ENCODE results near the gene MTARC2.
"Not testable (repeated sequence)": the region's sequence is repeated elsewhere in the genome, so short reads cannot be mapped to it uniquely, and the experiment has no call there.

The MTARC2 gene

GRCh38 chr1:220732621-220733020, 15.5 kb upstream of the MTARC2 start:
- no peak for DNase-seq

- DNase-seq, result peak; percentile 76 to 84
These were observed 15.0 kb upstream of the MTARC2 start for GRCh38 chr1:220733086-220733601.

GRCh38 chr1:220734571-220735326, 13.4 kb upstream of the MTARC2 start:
- DNase-seq, result no peak

GRCh38 chr1:220736283-220736682, 11.8 kb upstream of the MTARC2 start:
- not testable (repeated sequence) for DNase-seq

GRCh38 chr1:220741349-220741748, 6.8 kb upstream of the MTARC2 start:
- DNase-seq, result no peak

GRCh38 chr1:220741825-220742224, 6.3 kb upstream of the MTARC2 start:
- no peak for DNase-seq

GRCh38 chr1:220742520-220742919, 5.6 kb upstream of the MTARC2 start:
- no peak for DNase-seq

GRCh38 chr1:220746851-220747250, 1.3 kb upstream of the MTARC2 start:
- DNase-seq, result no peak

- DNase-seq, result no peak
These were observed 559 bp upstream of the MTARC2 start for GRCh38 chr1:220747437-220748088.

- no peak for DNase-seq
These were observed 814 bp downstream of the MTARC2 start for GRCh38 chr1:220748936-220749335.

GRCh38 chr1:220750131-220750515, 2.0 kb downstream of the MTARC2 start:
- no peak for DNase-seq

- DNase-seq, result no peak
These were observed 3.0 kb downstream of the MTARC2 start for GRCh38 chr1:220751111-220751510.

- no peak for DNase-seq
These were observed 6.2 kb downstream of the MTARC2 start for GRCh38 chr1:220754212-220754917.

GRCh38 chr1:220754918-220755295, 6.8 kb downstream of the MTARC2 start:
- no peak for DNase-seq

GRCh38 chr1:220755309-220755708, 7.2 kb downstream of the MTARC2 start:
- no peak for DNase-seq

- DNase-seq, result no peak
These were observed 9.3 kb downstream of the MTARC2 start for GRCh38 chr1:220757441-220757840.

GRCh38 chr1:220759147-220759546, 11.0 kb downstream of the MTARC2 start:
- DNase-seq, result no peak

GRCh38 chr1:220761688-220762427, 13.7 kb downstream of the MTARC2 start:
- no peak for DNase-seq

- no peak for DNase-seq
These were observed 16.6 kb downstream of the MTARC2 start for GRCh38 chr1:220764757-220765156.

GRCh38 chr1:220767312-220768125, 19.4 kb downstream of the MTARC2 start:
- DNase-seq, result no peak

- DNase-seq, result no peak
These were observed 20.0 kb downstream of the MTARC2 start for GRCh38 chr1:220768126-220768601.

GRCh38 chr1:220769205-220769604, 21.1 kb downstream of the MTARC2 start:
- no peak for DNase-seq
